ENCODE results near the gene ABCA9. TPM values are rescaled to one million over a fixed set of nuclear protein-coding genes. Genes with fewer than 3 reads are reported as not detected.
"Not testable (repeated sequence)": the region's sequence is repeated elsewhere in the genome, so short reads cannot be mapped to it uniquely, and the experiment has no call there.

Gene ABCA9
- total RNA-seq, 2 experiments from 2014 or later: not detected

DNA sequence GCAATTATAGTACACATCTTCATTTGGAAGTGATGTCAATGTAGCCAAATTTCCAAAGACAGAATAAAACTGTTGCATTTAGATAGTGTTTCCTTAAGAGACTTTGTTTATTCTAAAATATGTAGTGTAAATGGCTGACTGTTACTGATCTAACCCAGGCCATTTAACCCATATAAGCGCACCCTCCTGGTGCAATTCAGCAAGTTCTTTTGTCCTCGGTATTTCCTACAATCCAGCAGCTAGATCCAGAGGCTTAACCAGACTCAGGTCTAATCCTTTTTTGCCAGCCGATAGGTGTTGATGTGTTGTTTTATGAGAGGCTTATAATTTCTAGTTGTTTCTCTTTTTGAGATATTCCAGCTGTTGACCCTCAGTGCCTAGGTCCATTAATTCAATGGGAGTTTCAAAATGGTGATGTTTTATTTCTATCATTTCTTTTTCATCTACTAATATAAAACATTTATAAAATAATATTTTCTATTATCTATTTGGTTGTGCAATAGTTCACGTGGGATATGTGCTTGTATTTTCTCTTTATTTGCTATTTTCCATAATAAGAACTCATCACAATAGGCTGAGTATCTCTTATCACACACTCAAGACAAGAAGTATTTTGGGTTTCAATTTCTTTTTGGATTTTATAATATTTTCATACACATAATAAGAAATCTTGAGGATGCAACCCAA lies 14.5 kb downstream of the ABCA9 start:
- POLR2A ChIA-PET: no interaction called here

DNA sequence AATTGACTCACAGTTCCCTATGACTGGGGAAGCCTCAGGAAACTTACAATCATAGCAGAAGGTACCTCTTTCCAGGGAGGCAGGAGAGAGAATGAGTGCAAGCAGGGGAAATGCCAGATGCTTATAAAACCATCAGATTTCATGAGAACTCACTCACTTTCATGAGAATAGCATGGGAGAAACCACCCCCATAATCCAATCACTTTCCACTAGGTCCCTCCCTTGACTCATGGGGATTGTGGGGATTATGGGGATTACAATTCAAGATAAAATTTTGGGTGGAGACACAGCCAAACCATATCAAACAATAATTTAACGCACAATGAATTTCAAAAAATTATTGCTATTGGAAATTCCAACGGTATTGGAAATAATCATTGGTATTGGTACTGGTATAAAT lies 15.1 kb downstream of the ABCA9 start:
- POLR2A ChIA-PET: no interaction called here
- CTCF ChIA-PET: no interaction called here

More for the DNA sequence above, 14.5 kb downstream of the ABCA9 start:
- CTCF ChIA-PET: no interaction called here

DNA sequence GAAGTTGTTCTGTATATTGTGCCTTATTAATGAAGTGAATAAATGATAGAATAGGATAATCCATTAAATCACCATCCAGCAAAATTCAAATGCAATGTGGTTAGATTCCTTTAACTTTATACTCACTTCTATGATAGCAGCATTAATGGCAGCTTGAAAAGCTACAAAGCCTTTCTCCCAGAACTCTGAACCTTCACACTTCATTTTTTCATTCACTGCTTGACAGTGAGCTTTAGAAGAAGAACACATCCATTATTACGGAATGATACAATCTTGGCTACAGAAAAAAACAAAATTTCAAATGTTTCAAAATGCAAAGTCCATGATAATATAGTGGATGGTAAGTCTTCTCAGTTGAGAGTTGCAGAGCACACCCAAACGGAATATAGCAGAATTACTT lies 16.4 kb downstream of the ABCA9 start:
- CTCF ChIA-PET: no interaction called here
- POLR2A ChIA-PET: no interaction called here

DNA sequence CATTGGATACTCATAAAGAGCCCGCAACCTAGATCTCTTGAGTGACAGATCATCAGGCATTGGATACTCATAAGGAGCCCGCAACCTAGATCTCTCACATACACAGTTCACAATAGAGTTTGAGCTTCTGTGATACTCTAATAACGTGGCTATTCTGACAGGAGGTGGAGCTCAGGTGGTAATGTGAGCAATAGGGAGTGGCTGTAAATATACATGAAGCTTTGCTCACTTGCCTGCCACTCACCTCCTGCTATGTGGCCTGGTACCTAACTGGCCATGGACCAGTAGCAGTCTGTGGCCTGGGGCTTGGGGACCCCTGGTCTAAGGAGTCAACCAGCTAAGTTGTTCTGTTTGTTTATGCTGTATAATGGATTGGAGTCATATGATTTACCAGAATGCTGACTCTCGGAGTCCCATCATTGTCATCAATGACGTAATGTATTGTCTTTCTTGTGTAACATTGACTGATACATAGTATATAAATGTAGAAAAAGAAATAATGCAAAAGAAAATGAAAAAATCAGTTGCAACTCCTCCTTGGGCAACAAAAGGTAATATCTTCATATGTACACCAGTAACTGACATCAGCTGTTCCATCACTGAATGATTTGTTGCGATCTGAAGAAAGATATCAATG lies 17.5 kb downstream of the ABCA9 start:
- CTCF ChIA-PET: no interaction called here

DNA sequence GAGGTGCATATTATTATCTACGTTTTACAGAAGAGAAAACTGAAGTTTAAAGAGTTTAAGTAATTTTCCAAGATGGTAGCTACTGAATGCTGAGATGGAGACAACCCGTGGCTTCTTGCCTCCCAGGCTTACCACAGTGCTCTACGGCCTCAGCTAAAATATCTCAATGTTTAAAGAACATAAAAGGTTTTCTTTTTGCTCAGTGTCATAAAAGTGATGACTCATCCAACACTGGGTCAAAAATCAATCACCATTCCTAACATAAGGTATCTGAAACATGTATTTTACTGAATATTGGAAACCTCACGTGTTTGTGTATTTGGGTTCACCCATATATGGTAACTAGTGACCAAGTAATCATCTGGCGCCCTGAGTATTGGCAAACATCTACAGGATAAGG lies 18.4 kb downstream of the ABCA9 start:
- POLR2A ChIA-PET: no interaction called here
- CTCF ChIA-PET: no interaction called here

More for the DNA sequence above, 17.5 kb downstream of the ABCA9 start:
- POLR2A ChIA-PET: no interaction called here

DNA sequence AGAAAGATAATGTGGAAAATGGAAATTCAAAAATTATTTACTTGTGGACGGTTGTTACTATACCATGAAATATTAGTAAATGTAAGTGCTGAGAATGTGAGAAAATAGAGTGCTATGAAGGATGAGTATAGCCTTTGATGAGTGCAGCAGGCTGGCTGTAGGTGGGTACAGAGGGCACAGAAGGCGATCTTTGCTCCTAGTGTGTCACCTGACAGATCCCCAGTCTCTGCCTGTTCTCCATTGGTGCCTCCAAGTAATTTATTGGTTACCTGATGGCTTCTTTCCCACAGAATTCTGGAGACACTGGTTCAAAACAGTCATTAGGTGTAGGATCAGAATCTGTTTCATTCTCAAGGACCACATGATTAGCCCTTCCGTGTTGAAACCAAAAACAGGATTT lies 28.9 kb downstream of the ABCA9 start:
- POLR2A ChIA-PET: no interaction called here
- CTCF ChIA-PET: no interaction called here

DNA sequence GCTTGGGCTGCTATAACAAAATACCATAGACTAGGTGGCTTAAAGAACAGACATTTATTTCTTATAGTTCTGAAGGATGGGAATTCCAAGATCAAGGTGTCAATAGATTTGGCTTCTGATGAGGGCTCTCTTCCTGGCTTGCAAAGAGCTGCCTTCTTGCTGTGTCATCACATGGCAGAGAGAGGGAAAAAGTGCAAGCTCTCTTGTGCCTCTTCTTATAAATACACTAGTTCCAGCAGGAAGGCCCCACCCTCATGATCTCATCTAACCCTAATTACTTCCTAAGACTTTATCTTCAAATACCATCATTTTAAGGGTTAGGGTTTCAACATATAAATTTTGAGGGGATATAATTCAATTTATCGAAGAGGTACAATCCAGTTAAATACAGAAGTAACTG lies 30.6 kb downstream of the ABCA9 start:
- CTCF ChIA-PET: no interaction called here
- POLR2A ChIA-PET: no interaction called here

DNA sequence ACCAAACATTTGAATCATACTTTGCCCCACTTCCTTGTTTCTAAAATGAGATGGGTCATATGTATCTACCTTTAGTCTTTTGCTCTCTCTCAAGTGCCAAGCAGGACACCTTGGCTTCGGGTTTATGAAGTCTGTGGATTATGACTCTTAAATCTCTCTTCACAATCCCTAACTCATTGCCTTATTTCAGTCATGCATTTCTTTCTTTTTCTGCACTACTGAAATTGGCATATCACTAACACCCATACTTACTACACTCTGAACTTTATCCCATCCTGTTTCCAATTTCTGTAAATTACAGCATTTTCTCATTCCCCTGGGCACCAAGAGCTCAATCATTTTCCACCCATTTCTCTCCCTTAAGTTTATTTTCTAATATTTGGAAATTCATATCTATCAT lies 42.0 kb downstream of the ABCA9 start:
- ChIA-PET CTCF (no interaction called here), POLR2A (no interaction called here)

DNA sequence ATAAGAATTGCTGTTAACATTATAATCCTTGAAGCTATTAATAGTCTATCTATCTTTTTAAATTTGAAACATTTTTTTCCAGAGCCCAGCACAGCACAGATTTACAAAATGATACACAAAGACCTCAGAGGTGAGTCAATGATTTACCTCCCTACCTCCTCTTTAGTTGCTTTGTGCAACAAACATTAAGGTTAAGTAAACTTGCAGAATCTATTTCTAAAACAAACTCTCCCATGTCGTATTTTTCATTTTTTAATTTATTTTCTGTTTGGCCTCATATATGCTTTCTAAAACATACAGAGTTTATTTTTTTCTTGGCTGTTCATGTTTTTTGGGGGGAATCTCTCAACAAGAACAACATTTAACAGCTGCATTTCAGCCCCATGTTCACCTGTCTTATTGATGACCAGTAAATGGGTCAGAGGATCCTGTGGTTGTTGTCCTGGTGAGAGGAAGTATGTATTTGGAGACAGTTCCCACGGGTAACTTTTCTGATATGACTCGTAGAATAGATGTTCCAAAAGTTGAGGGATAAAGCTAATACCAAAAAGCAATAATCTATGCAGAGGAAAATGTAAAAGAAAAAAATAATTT lies 42.6 kb downstream of the ABCA9 start:
- CTCF ChIA-PET: no interaction called here
- POLR2A ChIA-PET: no interaction called here

DNA sequence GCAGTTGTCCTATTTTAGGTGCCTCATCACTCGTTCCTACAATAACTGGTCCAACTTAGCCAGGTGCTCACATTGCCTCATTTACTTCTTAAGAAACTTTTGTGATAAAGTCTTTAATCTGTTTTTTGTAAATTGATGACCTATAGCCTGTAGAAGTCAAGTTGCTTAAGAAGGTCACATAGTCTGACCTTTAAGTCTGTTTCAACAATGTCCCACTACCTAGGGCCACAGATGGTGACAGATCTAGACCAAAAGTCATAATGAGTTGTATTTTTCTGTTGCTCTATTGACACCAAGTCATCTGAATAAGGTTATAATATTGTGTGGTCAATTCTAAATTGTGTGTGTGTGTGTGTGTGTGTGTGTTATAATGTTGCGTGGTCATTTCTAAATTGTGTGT lies 45.1 kb downstream of the ABCA9 start:
- CTCF ChIA-PET: no interaction called here

DNA sequence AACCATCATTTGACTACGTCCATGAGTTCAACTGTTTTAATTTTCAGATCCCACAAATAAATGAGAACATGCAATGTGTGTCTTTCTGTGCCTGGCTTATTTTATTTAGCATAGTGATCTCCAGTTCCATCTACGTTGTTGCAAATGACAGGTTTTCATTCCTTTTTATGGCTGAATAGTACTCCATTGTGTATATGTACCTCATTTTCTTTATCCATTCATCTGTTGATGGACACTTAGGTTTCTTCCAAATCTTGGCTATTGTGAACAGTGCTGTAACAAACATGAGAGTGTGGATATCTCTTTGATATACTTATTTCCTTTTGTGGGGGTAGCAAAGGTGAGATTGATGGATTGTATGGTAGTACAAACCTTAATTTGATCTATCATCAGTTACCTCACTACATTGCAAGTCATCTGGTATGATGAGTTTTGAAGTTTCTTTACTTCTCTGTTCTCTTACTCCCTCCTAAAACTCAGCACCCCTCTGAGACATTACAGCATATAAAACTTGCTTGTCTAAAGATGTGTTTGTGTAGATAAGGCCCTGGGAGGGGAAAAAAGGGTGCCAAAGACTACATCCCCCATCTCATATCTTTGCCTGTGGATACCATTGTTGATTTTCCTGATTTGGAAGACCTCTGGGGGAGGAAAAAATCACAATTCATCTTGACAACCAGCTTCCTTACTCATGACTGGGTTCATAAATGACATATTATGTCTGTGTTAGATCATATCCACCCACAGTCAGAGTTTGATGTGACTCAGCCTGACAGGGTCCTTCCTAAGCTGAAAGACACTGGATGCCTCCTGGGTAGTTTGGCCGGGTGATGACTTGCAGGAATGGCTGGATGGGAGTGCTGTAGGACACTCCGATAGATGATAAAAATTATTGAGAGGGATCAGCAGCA lies 47.6 kb downstream of the ABCA9 start:
- POLR2A ChIA-PET: no interaction called here
- CTCF ChIA-PET: no interaction called here

More for the DNA sequence above, 45.1 kb downstream of the ABCA9 start:
- POLR2A ChIA-PET: no interaction called here

DNA sequence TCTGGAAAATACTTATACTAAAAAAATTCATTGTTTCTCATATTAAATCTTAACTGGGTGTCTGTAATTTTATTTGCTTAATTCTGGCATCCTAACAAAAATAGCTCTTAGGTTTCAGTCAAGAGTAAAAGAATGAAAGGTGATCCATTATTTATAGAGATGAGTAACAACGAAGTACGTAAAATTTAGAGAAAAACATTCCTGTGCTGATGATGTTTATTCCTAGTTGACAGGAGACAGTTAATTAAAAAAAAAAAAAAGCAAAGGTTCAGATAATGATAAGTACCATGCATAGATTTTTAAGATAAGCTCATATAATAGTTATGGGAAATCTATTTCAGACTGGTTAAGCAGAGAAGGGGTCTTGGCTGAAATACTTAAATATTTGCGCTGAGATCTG lies 50.8 kb downstream of the ABCA9 start:
- CTCF ChIA-PET: no interaction called here
- POLR2A ChIA-PET: no interaction called here

DNA sequence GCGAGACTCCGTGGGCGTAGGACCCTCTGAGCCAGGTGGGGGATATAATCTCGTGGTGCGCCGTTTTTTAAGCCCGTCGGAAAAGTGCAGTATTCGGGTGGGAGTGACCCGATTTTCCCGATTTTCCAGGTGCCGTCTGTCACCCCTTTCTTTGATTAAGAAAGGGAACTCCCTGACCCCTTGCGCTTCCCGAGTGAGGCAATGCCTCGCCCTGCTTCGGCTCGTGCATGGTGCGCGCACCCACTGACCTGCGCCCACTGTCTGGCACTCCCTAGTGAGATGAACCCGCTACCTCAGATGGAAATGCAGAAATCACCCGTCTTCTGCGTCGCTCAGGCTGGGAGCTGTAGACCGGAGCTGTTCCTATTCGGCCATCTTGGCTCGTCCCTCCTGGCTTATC lies 56.0 kb downstream of the ABCA9 start:
- CTCF ChIA-PET, POLR2A ChIA-PET: not testable (repeated sequence)

DNA sequence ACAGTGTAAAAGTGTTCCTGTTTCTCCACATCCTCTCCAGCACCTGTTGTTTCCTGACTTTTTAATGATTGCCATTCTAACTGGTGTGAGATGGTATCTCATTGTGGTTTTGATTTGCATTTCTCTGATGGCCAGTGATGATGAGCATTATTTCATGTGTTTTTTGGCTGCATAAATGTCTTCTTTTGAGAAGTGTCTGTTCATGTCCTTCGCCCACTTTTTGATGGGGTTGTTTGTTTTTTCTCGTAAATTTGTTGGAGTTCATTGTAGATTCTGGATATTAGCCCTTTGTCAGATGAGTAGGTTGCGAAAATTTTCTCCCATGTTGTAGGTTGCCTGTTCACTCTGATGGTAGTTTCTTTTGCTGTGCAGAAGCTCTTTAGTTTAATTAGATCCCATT lies 61.0 kb downstream of the ABCA9 start:
- CTCF ChIA-PET, POLR2A ChIA-PET: not testable (repeated sequence)

DNA sequence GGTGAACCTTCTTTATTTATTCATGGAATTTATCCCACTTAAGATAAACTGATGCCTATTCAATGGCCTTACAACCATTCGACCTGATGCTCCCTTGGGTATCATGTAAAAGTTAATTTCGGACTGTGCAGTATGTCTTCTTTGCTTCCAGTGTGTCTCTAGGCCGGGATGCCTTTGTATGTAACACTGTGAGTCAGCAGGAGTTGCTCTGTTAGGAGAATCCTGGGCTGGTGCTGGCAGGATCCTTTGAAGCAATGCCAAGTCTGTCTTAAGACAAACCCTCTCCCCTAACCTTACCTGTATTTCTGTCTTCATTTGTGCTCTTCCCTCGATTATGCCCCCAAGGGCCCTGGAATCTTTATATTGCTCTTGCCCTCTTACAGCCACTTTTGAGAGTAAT lies 67.6 kb downstream of the ABCA9 start:
- POLR2A ChIA-PET: no interaction called here
- CTCF ChIA-PET: no interaction called here

DNA sequence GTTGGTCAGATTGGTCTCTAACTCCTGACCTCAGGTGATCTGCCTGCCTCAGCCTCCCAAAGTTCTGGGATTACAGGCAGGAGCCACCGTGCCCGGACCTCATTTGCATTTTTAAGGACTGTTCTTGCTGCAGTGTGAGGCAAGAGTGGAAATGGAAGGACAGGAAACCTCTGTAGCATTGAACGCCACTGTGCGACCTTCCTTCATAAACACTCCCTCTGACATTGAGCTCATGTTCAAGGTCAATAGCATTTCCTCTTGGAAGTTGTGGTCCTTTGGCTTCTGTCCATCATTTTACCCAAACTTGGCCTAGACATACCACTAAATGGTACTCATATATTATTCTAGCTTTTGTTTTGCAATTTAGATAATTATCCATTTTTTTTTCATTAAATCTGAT lies 72.8 kb downstream of the ABCA9 start:
- ChIA-PET POLR2A (no interaction called here), CTCF (no interaction called here)

DNA sequence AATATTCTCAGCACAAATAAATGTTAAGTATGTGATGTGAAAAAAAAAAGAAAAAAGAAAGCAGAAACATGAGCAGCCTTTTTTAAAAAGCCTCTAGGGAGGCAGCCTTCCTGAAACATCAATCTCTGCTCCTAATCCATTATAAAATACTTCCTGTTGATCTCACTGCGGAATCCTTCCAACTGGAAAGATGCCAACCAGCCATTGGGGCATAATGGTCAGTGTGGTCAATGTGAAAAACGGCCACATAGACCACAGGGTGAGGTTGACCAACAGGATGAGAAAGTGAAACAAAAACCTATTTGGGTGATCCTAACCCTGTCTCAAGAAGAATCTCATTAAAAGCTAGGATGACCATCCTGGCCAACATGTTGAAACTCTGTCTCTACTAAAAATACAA lies 79.4 kb downstream of the ABCA9 start:
- CTCF ChIA-PET: no interaction called here
- POLR2A ChIA-PET: no interaction called here

DNA sequence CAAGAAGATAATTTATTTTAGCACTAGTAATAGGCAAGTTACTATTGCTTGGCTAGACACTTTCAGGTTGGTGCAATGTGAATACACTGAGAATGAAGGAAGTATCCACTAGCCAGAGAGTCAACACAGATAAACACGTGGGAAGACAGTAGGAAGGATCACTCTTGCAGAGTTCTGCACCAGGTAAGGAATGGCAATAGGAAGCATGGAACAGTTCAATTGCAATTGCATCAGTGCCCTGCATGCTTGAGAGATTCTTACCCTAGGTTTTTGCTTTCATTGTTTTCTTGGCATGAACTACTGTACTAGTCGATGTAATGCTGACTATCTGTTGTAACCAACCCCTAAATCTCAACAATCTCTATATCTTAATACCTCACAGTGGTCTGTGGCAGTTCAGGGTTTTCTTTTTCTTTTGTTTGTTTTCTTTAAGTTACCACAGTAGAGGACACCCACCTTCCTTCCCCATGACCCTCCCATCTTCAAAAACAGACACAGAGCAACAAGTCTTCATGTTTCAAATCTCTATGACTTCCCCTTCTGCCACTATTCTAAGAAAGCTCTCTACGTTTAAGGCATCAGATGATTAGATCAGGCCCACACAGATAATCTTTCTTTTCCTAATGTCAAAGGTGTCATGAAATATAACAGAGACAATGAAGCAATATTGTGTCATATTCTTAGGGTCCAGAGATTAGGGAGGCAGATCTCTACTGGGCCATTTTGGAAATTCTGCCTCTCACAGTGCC lies 87.5 kb downstream of the ABCA9 start:
- CTCF ChIA-PET: no interaction called here

DNA sequence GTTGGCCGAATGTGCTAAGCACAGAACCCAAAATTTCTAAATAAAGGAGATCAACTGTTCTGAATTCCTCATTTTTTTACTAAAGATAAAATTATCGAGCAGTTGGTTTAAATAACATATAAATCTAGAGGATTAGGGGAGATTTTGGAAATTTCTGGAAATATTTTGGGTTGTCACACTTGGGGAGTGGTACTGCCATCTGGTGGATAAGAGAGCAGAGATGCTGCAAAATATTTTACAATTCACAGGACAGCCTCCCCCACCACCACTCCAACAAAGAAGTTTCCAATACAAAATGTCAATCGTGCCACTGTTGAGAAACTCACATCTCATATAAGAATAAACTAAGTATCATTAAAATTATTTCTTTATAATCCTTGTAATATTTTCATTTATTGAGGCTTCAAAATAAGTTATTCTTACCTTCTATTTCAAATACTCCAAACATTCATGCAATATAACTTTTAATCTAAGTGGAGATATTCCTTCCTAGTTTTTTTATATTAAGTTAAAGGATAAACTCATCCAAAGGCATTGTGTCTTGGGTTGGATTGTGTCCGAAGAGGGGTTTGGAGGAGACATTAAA lies 88.5 kb downstream of the ABCA9 start:
- ChIA-PET POLR2A (no interaction called here), CTCF (no interaction called here)

More for the DNA sequence above, 87.5 kb downstream of the ABCA9 start:
- POLR2A ChIA-PET: no interaction called here

DNA sequence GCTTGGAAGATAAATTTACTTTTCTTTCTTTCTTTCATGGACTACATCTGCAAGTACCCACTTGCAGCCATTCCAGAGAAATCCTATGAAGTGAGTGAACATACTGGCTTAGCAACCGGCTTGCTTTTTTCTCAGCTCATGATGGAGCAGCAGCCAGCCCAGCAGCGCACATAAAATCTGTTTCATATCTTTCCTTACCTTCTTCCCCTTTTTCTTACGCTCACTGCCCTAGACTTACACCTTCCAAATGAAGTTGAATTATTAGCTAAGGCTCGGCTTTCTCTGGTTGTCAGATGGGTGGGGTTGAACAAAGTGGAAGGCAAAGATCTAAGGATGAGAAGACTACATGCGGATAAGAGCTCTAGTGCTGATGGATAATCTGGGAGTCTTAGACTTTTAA lies 91.6 kb downstream of the ABCA9 start:
- CTCF ChIA-PET: no interaction called here
- POLR2A ChIA-PET: no interaction called here

Measured in activated CD8-positive, alpha-beta memory T cell treated with anti-CD3 and anti-CD28 coated beads for 36 hours (primary cell).